HL-60 (cell line): Measurements from ENCODE around the gene CARMIL1.

Source experiments
- DNase-seq, 2 experiments: peaks; one replicate each; pipeline ENCODE4 v3.0.0-alpha.2; 2010 to 2020; ENCODE audit warnings: low read depth in 1 of 2, low spot score in 1 of 2
- H3K27ac ChIP-seq: fragments of 250-450 bp; sonication (Bioruptor Pico); replicated peaks from 2 replicates; pipeline ENCODE4 v1.5.1; 2020; ENCODE audit warnings: mild to moderate bottlenecking, moderate library complexity
- H3K27me3 ChIP-seq: fragments of 250-450 bp; sonication (Bioruptor Pico); 2 replicates; pipeline ENCODE4 v1.5.1; 2021; ENCODE audit warnings: mild to moderate bottlenecking, moderate library complexity; ENCODE audit not compliant: insufficient read depth, poor library complexity, severe bottlenecking
- H3K4me3 ChIP-seq: replicated peaks from 2 replicates; pipeline ENCODE4 v1.5.1; 2011; ENCODE audit warnings: mild to moderate bottlenecking, control low read depth, low read length; ENCODE audit not compliant: insufficient read depth
- CTCF ChIP-seq: IDR thresholded peaks from one replicate; pipeline ENCODE4 v1.5.1; 2011; ENCODE audit warnings: low read length, control low read depth, inconsistent platforms; ENCODE audit not compliant: insufficient read depth
- GABPA ChIP-seq: IDR thresholded peaks from 2 replicates; pipeline ENCODE4 v1.6.1; 2012; ENCODE audit warnings: low read depth
- POLR2AphosphoS5 ChIP-seq: IDR thresholded peaks from 2 replicates; pipeline ENCODE4 v1.6.1; 2012; ENCODE audit warnings: low read depth
- REST ChIP-seq: IDR thresholded peaks from 2 replicates; pipeline ENCODE4 v1.6.1; 2012; ENCODE audit warnings: low read depth; ENCODE audit not compliant: insufficient replicate concordance
- SPI1 ChIP-seq: IDR thresholded peaks from 2 replicates; pipeline ENCODE4 v1.6.1; 2012; ENCODE audit warnings: low read depth, mild to moderate bottlenecking, borderline replicate concordance

The CARMIL1 gene

GRCh38 chr6:25414755-25415154, 135.6 kb downstream of the CARMIL1 start:
- no peak overlapping the region for H3K27ac ChIP-seq
- H3K27me3 ChIP-seq = peaks cover 2% of the 10 kb centered on the region
- no peak for TF ChIP-seq GABPA
- no peak for TF ChIP-seq SPI1
- TF ChIP-seq POLR2AphosphoS5 = no peak
- TF ChIP-seq REST = no peak
- no peak for TF ChIP-seq CTCF

GRCh38 chr6:25415274-25415673, 136.1 kb downstream of the CARMIL1 start:
- H3K27ac ChIP-seq = no peak overlapping the region
- no peak overlapping the region for H3K4me3 ChIP-seq
- TF ChIP-seq SPI1 = no peak
- TF ChIP-seq CTCF = no peak
- TF ChIP-seq GABPA = no peak
- no peak for TF ChIP-seq REST
- TF ChIP-seq POLR2AphosphoS5 = no peak
- no peak for DNase-seq
- peaks cover 2% of the 10 kb centered on the region for H3K27me3 ChIP-seq

More at GRCh38 chr6:25414755-25415154, 135.6 kb downstream of the CARMIL1 start:
- DNase-seq = no peak
- H3K4me3 ChIP-seq = no peak overlapping the region

- H3K4me3 ChIP-seq = no peak overlapping the region
- no peak for DNase-seq
- no peak overlapping the region for H3K27ac ChIP-seq
- peaks cover 2% of the 10 kb centered on the region for H3K27me3 ChIP-seq
- TF ChIP-seq REST (no peak), CTCF (no peak), SPI1 (no peak), POLR2AphosphoS5 (no peak), GABPA (no peak)
Measured at GRCh38 chr6:25415701-25416100, 136.5 kb downstream of the CARMIL1 start.
